Astrocyte (in vitro differentiated cells and primary cell): ENCODE results near the gene SLC25A25. TPM values are rescaled to one million over a fixed set of nuclear protein-coding genes. Genes with fewer than 3 reads are reported as not detected.

Source experiments
- DNase-seq: peaks from one replicate; pipeline ENCODE4 v3.0.0-alpha.2; 2010; ENCODE audit warnings: low read depth
- FAIRE-seq: peaks from 2 replicates; lab custom pipeline; 2011; peaks lifted over from hg19 to GRCh38; lab: Jason Lieb, UNC
- H2AFZ ChIP-seq: 2 replicates; pipeline ENCODE4 v1.6.0; 2012; ENCODE audit warnings: low read depth, low read length, inconsistent platforms
- H3K27ac ChIP-seq: 2 replicates; pipeline ENCODE4 v1.5.1; 2011; ENCODE audit warnings: low read depth, low read length, inconsistent platforms
- H3K27me3 ChIP-seq: 2 replicates; pipeline ENCODE4 v1.6.0; 2011; ENCODE audit warnings: low read length, inconsistent platforms; ENCODE audit not compliant: insufficient read depth
- H3K36me3 ChIP-seq: 2 replicates; pipeline ENCODE4 v1.5.1; 2011; ENCODE audit warnings: low read length, inconsistent platforms; ENCODE audit not compliant: insufficient read depth
- H3K4me1 ChIP-seq: 2 replicates; pipeline ENCODE4 v1.5.1; 2011; ENCODE audit warnings: low read length, inconsistent platforms; ENCODE audit not compliant: insufficient read depth
- H3K4me2 ChIP-seq: 2 replicates; pipeline ENCODE4 v1.6.0; 2012; ENCODE audit warnings: low read length, inconsistent platforms
- H3K4me3 ChIP-seq: 2 replicates; pipeline ENCODE4 v1.5.1; 2011; ENCODE audit warnings: low read depth, mild to moderate bottlenecking, low read length, inconsistent platforms; ENCODE audit not compliant: insufficient read depth
- H3K79me2 ChIP-seq: 2 replicates; pipeline ENCODE4 v1.6.0; 2012; ENCODE audit warnings: mild to moderate bottlenecking, low read length, inconsistent platforms; ENCODE audit not compliant: insufficient read depth
- H3K9ac ChIP-seq: 2 replicates; pipeline ENCODE4 v1.6.0; 2012; ENCODE audit warnings: mild to moderate bottlenecking, low read length, inconsistent platforms
- H3K9me3 ChIP-seq: 2 replicates; pipeline ENCODE4 v1.5.1; 2012; ENCODE audit warnings: low read depth, mild to moderate bottlenecking, low read length, inconsistent platforms; ENCODE audit not compliant: insufficient read depth
- H4K20me1 ChIP-seq: 2 replicates; pipeline ENCODE4 v1.6.0; 2012; ENCODE audit warnings: low read length, inconsistent platforms; ENCODE audit not compliant: insufficient read depth
- H3K27ac Mint-ChIP-seq: one replicate; pipeline ENCODE4 v1.8.0; 2021; ENCODE audit warnings: mild to moderate bottlenecking, mixed read lengths; ENCODE audit not compliant: unreplicated experiment
- H3K27me3 Mint-ChIP-seq: one replicate; pipeline ENCODE4 v1.8.0; 2021; ENCODE audit warnings: low read depth, mixed read lengths; ENCODE audit not compliant: unreplicated experiment
- H3K36me3 Mint-ChIP-seq: one replicate; pipeline ENCODE4 v1.8.0; 2021; ENCODE audit warnings: low read depth, mixed read lengths; ENCODE audit not compliant: unreplicated experiment
- H3K4me1 Mint-ChIP-seq: one replicate; pipeline ENCODE4 v1.8.0; 2021; ENCODE audit warnings: low read depth, mixed read lengths; ENCODE audit not compliant: unreplicated experiment
- H3K4me3 Mint-ChIP-seq: one replicate; pipeline ENCODE4 v1.8.0; 2021; ENCODE audit warnings: mild to moderate bottlenecking, moderate library complexity, mixed read lengths; ENCODE audit not compliant: unreplicated experiment
- H3K9me3 Mint-ChIP-seq: one replicate; pipeline ENCODE4 v1.8.0; 2021; ENCODE audit warnings: mild to moderate bottlenecking, mixed read lengths; ENCODE audit not compliant: unreplicated experiment
- EZH2 ChIP-seq: IDR thresholded peaks from 2 replicates; pipeline ENCODE4 v1.6.1; 2012; ENCODE audit warnings: mild to moderate bottlenecking, low read length, inconsistent platforms; ENCODE audit not compliant: insufficient read depth
- total RNA-seq: library from RNA; stranded (reverse); gene quantifications from 2 replicates; pipeline ENCODE4 v1.2.1, GENCODE V29; 2021
- TF ChIP-seq, protein P1 (sequence below): IDR thresholded peaks from 2 replicates; pipeline ENCODE4 v1.5.1; 2011; ENCODE audit warnings: low read depth, mild to moderate bottlenecking, inconsistent platforms, low read length, moderate library complexity; ENCODE audit not compliant: insufficient read depth

SLC25A25 gene
- total RNA-seq, 1 donor from 2014 or later = 14.4 TPM

DNA sequence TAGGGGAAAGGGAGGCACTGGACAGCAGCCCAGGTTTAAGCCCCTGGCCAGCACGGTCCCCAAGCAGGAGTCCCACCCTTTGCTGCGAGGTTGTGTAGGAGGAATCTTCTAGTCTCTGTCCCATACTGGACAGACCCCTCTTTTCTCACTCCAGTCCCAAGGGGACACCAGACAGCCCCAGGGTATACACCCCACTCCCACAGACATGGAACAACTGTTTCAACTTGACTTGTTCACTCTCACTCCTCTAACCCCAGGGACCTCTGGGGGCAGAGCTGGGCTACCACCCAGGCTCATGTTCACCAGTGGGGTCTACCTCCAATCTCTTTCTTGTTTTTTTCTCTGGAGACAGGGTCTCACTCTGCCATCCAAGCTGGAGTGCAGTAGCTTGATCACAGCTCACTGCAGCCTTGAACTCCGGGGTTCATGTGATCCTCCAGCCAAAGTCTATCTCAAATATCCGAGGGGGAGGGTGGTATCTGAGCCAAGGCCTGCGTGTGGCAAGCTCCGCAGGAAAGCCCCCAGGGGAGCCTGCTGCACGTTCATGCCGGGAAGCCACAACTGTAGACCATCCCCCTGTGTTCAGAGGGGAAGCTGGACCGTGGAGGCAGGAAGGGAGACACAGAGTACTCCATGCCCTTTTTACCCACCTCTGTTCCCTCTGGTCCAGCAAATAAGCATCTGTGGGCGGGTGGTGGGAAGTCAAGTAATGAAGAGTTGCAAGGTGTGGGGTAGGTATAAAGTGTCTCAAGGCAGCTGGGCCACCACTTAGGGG is 57.7 kb downstream of the SLC25A25 start:
- Mint-ChIP-seq H3K4me3 (peak overlapping the region; percentile 86), H3K27me3 (no peaks in the 10 kb centered on the region), H3K4me1 (peaks cover 5% of the 10 kb centered on the region), H3K27ac (no peak overlapping the region), H3K36me3 (peaks cover 2% of the 10 kb centered on the region), H3K9me3 (no peaks in the 10 kb centered on the region)
- DNase-seq (no peak), FAIRE-seq (no peak)
- Histone ChIP-seq H3K79me2 (peaks cover 32% of the 10 kb centered on the region), H3K4me1 (peaks cover 12% of the 10 kb centered on the region), H3K9ac (peak overlapping the region; percentile 49), H2AFZ (no peak overlapping the region), H3K27me3 (no peaks in the 10 kb centered on the region), H3K36me3 (peaks cover 3% of the 10 kb centered on the region), H4K20me1 (peaks cover 23% of the 10 kb centered on the region), H3K9me3 (no peaks in the 10 kb centered on the region), H3K4me2 (peak overlapping the region; percentile 100), H3K27ac (no peak overlapping the region), H3K4me3 (peak overlapping the region; percentile 24)
- TF ChIP-seq, protein P1, sequence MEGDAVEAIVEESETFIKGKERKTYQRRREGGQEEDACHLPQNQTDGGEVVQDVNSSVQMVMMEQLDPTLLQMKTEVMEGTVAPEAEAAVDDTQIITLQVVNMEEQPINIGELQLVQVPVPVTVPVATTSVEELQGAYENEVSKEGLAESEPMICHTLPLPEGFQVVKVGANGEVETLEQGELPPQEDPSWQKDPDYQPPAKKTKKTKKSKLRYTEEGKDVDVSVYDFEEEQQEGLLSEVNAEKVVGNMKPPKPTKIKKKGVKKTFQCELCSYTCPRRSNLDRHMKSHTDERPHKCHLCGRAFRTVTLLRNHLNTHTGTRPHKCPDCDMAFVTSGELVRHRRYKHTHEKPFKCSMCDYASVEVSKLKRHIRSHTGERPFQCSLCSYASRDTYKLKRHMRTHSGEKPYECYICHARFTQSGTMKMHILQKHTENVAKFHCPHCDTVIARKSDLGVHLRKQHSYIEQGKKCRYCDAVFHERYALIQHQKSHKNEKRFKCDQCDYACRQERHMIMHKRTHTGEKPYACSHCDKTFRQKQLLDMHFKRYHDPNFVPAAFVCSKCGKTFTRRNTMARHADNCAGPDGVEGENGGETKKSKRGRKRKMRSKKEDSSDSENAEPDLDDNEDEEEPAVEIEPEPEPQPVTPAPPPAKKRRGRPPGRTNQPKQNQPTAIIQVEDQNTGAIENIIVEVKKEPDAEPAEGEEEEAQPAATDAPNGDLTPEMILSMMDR = no peak
- no peak for TF ChIP-seq EZH2

- no peaks in the 10 kb centered on the region for H3K27me3 ChIP-seq
- peak within 1 kb of the TSS; percentile 97 for H3K27ac ChIP-seq
- no peaks in the 10 kb centered on the region for H3K9me3 ChIP-seq
- H3K9ac ChIP-seq = peak within 1 kb of the TSS; percentile 91
- peaks cover 3% of the 10 kb centered on the region for H3K36me3 ChIP-seq
- H3K27ac Mint-ChIP-seq = peak within 1 kb of the TSS; percentile 99
- DNase-seq (peak; percentile 70), FAIRE-seq (no peak)
- H3K4me3 ChIP-seq = peak within 1 kb of the TSS; percentile 98
- H3K9me3 Mint-ChIP-seq = no peaks in the 10 kb centered on the region
- H2AFZ ChIP-seq = peak within 1 kb of the TSS; percentile 99
- H4K20me1 ChIP-seq = peaks cover 23% of the 10 kb centered on the region
- peaks cover 32% of the 10 kb centered on the region for H3K79me2 ChIP-seq
- peaks cover 3% of the 10 kb centered on the region for H3K27me3 Mint-ChIP-seq
- peaks cover 12% of the 10 kb centered on the region for H3K4me1 ChIP-seq
- peak within 1 kb of the TSS; percentile 100 for H3K4me2 ChIP-seq
- H3K4me3 Mint-ChIP-seq = peak within 1 kb of the TSS; percentile 98
- peaks cover 2% of the 10 kb centered on the region for H3K36me3 Mint-ChIP-seq
- peaks cover 5% of the 10 kb centered on the region for H3K4me1 Mint-ChIP-seq
- TF ChIP-seq, protein P1 = no peak
- TF ChIP-seq EZH2 = no peak
These were observed 59.5 kb downstream of the SLC25A25 start, which contains the start of gene PTGES2 for GRCh38 chr9:128127568-128127989. TSS of gene PTGES2 (minus strand) at chr9:128127729. CDS start at chr9:128127717, 12 bp downstream.
